ENCODE data around the gene ACSL4.
A peak's percentile ranks its signal among the peaks of the same experiment; 100 is the strongest.

DNA sequence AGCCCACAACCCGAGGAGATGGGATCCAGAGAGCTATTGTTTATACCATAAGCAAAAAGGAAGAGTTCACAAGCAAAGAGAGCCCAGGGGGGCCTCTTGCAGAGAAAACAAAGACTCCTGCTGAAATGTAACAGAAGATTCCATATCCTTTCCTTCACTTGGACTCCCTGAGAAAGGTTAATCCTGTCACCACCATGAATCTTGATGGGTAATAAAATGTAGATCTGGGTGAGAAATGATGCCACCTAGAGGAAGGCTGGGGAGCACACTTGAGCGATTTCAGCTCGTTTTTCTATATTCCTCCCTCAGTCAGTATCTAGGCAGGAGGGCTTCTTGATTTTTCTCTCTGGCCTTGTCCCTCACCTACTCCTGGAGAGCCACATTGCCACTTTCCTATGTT, 97.9 kb downstream of the ACSL4 start:
- TF ChIP-seq CTCF (IDR thresholded peaks at IDR 0.05) (peak in 1 of 3 donors; percentile 31), POLR2AphosphoS5 (IDR thresholded peaks at IDR 0.05) (no peak), POLR2A (IDR thresholded peaks at IDR 0.05) (no peak)

Measured in breast epithelium (tissue), 3 donors.